Measurements from ENCODE around the gene TSPAN18.

TSPAN18 gene

GRCh38 chr11:44711787-44712608 is 14.8 kb upstream of the TSPAN18 start:
- Mint-ChIP-seq H3K4me3 (peak overlapping the region; percentile 28), H3K27me3 (ENCODE audit: low read depth, poor library complexity) (peaks cover 5% of the 10 kb centered on the region), H3K4me1 (peaks cover 77% of the 10 kb centered on the region), H3K9me3 (peaks cover 6% of the 10 kb centered on the region), H3K36me3 (ENCODE audit: low read depth) (no peaks in the 10 kb centered on the region), H3K27ac (peak overlapping the region; percentile 96)
- DNase-seq: no peak
- no peak for TF ChIP-seq CTCF (IDR thresholded peaks at IDR 0.05)

GRCh38 chr11:44713022-44713421 is 13.7 kb upstream of the TSPAN18 start:
- H3K27ac Mint-ChIP-seq: peak overlapping the region; percentile 10

GRCh38 chr11:44716256-44716655 is 10.5 kb upstream of the TSPAN18 start:
- DNase-seq: no peak
- Mint-ChIP-seq H3K9me3 (peaks cover 5% of the 10 kb centered on the region), H3K27me3 (ENCODE audit: low read depth, poor library complexity) (peaks cover 7% of the 10 kb centered on the region), H3K27ac (no peak overlapping the region), H3K4me3 (no peak overlapping the region), H3K36me3 (ENCODE audit: low read depth) (no peaks in the 10 kb centered on the region), H3K4me1 (peaks cover 68% of the 10 kb centered on the region)
- no peak for TF ChIP-seq CTCF (IDR thresholded peaks at IDR 0.05)

More at GRCh38 chr11:44713022-44713421, 13.7 kb upstream of the TSPAN18 start:
- Mint-ChIP-seq H3K4me1 (peaks cover 75% of the 10 kb centered on the region), H3K9me3 (peaks cover 7% of the 10 kb centered on the region), H3K27me3 (ENCODE audit: low read depth, poor library complexity) (peaks cover 5% of the 10 kb centered on the region), H3K4me3 (no peak overlapping the region), H3K36me3 (ENCODE audit: low read depth) (no peaks in the 10 kb centered on the region)
- TF ChIP-seq CTCF (IDR thresholded peaks at IDR 0.05): no peak
- DNase-seq: no peak

- Mint-ChIP-seq H3K9me3 (peaks cover 5% of the 10 kb centered on the region), H3K36me3 (ENCODE audit: low read depth) (no peaks in the 10 kb centered on the region), H3K27ac (no peak overlapping the region), H3K4me3 (no peak overlapping the region), H3K27me3 (ENCODE audit: low read depth, poor library complexity) (peaks cover 8% of the 10 kb centered on the region), H3K4me1 (peaks cover 58% of the 10 kb centered on the region)
- no peak for DNase-seq
- no peak for TF ChIP-seq CTCF (IDR thresholded peaks at IDR 0.05)
Observed at GRCh38 chr11:44718057-44718456, 8.7 kb upstream of the TSPAN18 start.

GRCh38 chr11:44718612-44719390 is 8.0 kb upstream of the TSPAN18 start:
- DNase-seq: no peak
- H3K4me1 Mint-ChIP-seq: peaks cover 52% of the 10 kb centered on the region
- H3K27ac Mint-ChIP-seq: no peak overlapping the region
- peaks cover 5% of the 10 kb centered on the region for H3K9me3 Mint-ChIP-seq
- H3K36me3 Mint-ChIP-seq (ENCODE audit: low read depth): no peaks in the 10 kb centered on the region
- H3K27me3 Mint-ChIP-seq (ENCODE audit: low read depth, poor library complexity): peaks cover 12% of the 10 kb centered on the region
- TF ChIP-seq CTCF (IDR thresholded peaks at IDR 0.05): no peak
- no peak overlapping the region for H3K4me3 Mint-ChIP-seq

Data from nephron progenitor cell (in vitro differentiated cells).